SJCRH30 (cell line): ENCODE measurements around the gene MLXIPL. TPM values are rescaled to one million over a fixed set of nuclear protein-coding genes. Genes with fewer than 3 reads are reported as not detected.
A peak's percentile ranks its signal among the peaks of the same experiment; 100 is the strongest.
"Not testable (repeated sequence)": the region's sequence is repeated elsewhere in the genome, so short reads cannot be mapped to it uniquely, and the experiment has no call there.

Source experiments
- DNase-seq, 2 experiments: peaks; one replicate each; pipeline ENCODE4 v3.0.0-alpha.2; 2015 to 2020
- H3K27ac ChIP-seq: fragments of 250-450 bp; sonication (Bioruptor Pico); 2 replicates; pipeline ENCODE4 v1.5.1; 2020; ENCODE audit warnings: mild to moderate bottlenecking, moderate library complexity
- H3K27me3 ChIP-seq: fragments of 250-450 bp; sonication (Bioruptor Pico); 2 replicates; pipeline ENCODE4 v1.5.1; 2020; ENCODE audit warnings: mild to moderate bottlenecking, moderate library complexity
- H3K36me3 ChIP-seq: fragments of 250-450 bp; sonication (Bioruptor Pico); 2 replicates; pipeline ENCODE4 v1.5.1; 2020; ENCODE audit warnings: mild to moderate bottlenecking, moderate library complexity
- H3K4me1 ChIP-seq: fragments of 250-450 bp; sonication (Bioruptor Pico); 2 replicates; pipeline ENCODE4 v1.5.1; 2020; ENCODE audit warnings: mild to moderate bottlenecking, moderate library complexity
- H3K4me3 ChIP-seq: fragments of 250-450 bp; sonication (Bioruptor Pico); 2 replicates; pipeline ENCODE4 v1.5.1; 2020; ENCODE audit warnings: mild to moderate bottlenecking, moderate library complexity
- H3K9me3 ChIP-seq: fragments of 250-450 bp; sonication (Bioruptor Pico); replicated peaks from 2 replicates; pipeline ENCODE4 v1.5.1; 2020; ENCODE audit warnings: mild to moderate bottlenecking, moderate library complexity
- total RNA-seq: library from RNA; depleted of rRNA; stranded (reverse); fragments of >200 nt; shearing (Covaris generic); gene quantifications from 2 replicates; pipeline ENCODE4 v1.2.3, GENCODE V29; 2014

MLXIPL gene
- total RNA-seq, 1 experiment from 2014 or later: 0.10 TPM

GRCh38 chr7:73631558-73631957 lies 7.2 kb upstream of the MLXIPL start:
- no peak overlapping the region for H3K4me3 ChIP-seq
- peaks cover 8% of the 10 kb centered on the region for H3K4me1 ChIP-seq
- no peak overlapping the region for H3K27ac ChIP-seq
- peaks cover 11% of the 10 kb centered on the region; the same call in 1 of the 2 replicates for H3K27me3 ChIP-seq
- H3K36me3 ChIP-seq: no peaks in the 10 kb centered on the region
- DNase-seq: no peak
- no peaks in the 10 kb centered on the region for H3K9me3 ChIP-seq

DNA sequence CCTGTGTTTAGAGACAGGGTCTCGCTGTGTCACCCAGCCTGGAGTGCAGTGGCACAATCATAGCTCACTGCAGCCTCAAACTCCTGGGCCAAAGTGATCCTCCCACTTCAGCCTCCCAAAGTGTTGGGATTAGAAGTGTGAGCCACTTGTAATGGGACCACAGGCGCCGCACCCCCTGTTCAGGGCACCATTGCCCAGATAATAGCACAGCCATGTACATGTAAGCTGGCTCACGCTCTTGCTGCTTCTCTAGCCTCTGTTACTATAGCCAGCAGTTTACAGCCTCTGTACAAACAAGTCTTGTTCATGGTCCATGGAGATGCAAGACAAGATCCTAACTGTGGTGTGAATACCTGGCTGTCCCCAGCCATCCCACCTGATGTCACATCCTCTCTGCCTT lies 4.2 kb upstream of the MLXIPL start:
- no peaks in the 10 kb centered on the region for H3K36me3 ChIP-seq
- no peaks in the 10 kb centered on the region for H3K9me3 ChIP-seq
- DNase-seq: no peak
- no peak overlapping the region for H3K27ac ChIP-seq
- 0 out of 2 replicates have a peak, but pooled peaks cover 3% of the 10 kb centered on the region for H3K27me3 ChIP-seq
- H3K4me1 ChIP-seq: peaks cover 5% of the 10 kb centered on the region
- no peak overlapping the region for H3K4me3 ChIP-seq

GRCh38 chr7:73626814-73627213 lies 2.5 kb upstream of the MLXIPL start:
- no peak overlapping the region for H3K4me3 ChIP-seq
- no peak overlapping the region for H3K27ac ChIP-seq
- H3K27me3 ChIP-seq: no peaks in the 10 kb centered on the region
- no peaks in the 10 kb centered on the region for H3K36me3 ChIP-seq
- no peaks in the 10 kb centered on the region for H3K9me3 ChIP-seq
- peak; percentile 61 to 81 for DNase-seq
- H3K4me1 ChIP-seq: peaks cover 14% of the 10 kb centered on the region

GRCh38 chr7:73625276-73625675 lies 954 bp upstream of the MLXIPL start:
- no peak for DNase-seq
- Histone ChIP-seq H3K4me3 (no peak overlapping the region), H3K27ac (no peak overlapping the region), H3K9me3 (no peaks in the 10 kb centered on the region), H3K27me3 (no peaks in the 10 kb centered on the region), H3K4me1 (peaks cover 14% of the 10 kb centered on the region), H3K36me3 (no peaks in the 10 kb centered on the region)

- Histone ChIP-seq H3K27ac (no peak overlapping the region), H3K4me3 (no peak overlapping the region), H3K9me3 (no peaks in the 10 kb centered on the region), H3K27me3 (no peaks in the 10 kb centered on the region), H3K4me1 (peaks cover 14% of the 10 kb centered on the region), H3K36me3 (no peaks in the 10 kb centered on the region)
- DNase-seq: no peak
Observed at GRCh38 chr7:73624669-73625001, 313 bp upstream of the MLXIPL start.

DNA sequence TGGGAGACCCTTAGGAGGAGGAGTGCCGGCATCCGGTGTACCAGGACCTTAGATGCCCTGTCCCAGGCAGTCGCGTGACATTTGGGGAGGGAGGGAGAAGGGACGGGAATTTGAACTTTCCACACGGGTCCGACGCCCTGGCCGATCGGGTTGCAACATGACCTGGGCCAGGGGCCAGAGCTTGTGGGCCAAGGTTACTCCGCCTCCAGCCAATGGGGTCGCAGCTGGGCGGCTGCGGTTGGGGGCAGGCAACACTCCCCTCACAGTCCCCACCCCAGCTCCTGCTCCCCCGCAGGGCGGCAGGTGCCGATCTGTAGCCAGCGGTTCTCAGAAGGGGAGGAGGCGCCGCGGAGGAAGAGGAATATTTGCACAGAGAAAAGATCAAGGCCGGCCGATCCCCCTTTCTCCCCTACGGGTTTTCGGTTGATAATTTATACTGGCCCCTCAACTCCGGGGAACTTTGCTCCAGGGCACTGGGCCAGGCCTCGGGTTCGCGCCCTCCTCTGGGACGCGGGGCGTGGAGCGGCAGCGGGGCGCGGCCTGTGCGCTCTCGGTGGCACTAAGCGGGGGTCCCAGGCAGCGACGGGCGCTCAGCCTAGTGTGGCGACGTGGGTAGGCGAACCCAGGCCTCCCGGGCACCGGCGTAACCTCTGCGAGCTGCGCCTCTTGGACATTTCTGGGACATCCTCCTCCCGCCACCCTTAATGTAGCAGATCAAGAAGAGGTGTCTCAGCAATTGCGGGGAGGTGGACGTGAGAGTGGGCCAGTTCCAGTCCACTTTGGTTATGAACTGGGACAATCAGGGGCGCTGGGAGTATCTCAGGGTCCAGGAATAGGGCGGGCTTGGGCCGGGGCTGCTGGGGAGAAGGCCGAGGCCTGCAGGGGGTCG lies 1.2 kb downstream of the MLXIPL start:
- DNase-seq: peak; percentile 59 to 62
- H3K4me3 ChIP-seq: no peak overlapping the region
- H3K4me1 ChIP-seq: peaks cover 14% of the 10 kb centered on the region
- no peaks in the 10 kb centered on the region for H3K9me3 ChIP-seq
- no peak overlapping the region for H3K27ac ChIP-seq
- H3K36me3 ChIP-seq: no peaks in the 10 kb centered on the region
- no peaks in the 10 kb centered on the region for H3K27me3 ChIP-seq

- Histone ChIP-seq H3K4me1 (peaks cover 14% of the 10 kb centered on the region), H3K4me3 (no peak overlapping the region)
Observed at GRCh38 chr7:73622527-73622908, 1.8 kb downstream of the MLXIPL start.

DNA sequence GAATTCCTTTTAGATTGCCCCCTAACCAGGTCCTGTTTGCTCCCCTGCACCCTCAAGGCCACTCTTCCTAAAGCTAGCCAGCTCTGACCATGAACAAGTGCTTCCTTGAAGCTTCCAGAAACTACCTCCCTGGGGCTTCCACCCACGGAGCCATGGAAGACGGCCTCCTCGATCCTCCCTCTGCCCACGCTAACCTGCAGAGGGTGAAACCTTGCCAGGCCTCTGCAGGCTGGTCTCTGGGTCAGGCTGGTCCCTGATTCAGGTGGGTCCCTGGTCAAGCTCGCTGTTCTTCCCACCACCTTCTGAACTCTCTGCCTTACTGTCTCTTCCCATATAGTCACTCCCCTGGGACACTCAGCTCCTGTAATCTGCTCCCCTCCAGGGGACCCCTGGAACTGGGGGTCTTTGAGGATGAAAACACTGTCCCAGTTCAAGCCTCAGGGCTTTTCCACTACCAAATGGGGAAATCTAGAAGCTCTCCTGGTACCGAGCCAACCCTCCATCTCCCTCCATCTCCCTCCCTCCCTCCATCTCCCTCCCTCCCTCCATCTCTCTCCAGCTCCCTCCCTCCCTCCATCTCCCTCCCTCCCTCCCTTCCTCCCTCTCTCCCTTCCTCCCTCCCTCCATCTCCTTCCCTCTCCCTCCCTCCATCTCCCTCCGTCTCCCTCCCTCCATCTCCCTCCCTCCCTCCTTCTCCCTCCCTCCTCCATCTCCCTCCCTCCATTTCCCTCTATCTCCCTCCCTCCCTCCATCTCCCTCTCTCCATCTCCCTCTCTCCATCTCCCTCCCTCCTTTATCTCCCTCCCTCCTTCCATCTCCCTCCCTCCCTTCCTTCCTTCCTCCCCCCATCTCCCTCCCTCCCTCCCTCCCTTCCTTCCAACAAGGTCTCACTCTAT lies 2.9 kb downstream of the MLXIPL start:
- H3K27me3 ChIP-seq: no peaks in the 10 kb centered on the region
- no peaks in the 10 kb centered on the region for H3K9me3 ChIP-seq
- H3K27ac ChIP-seq: no peak overlapping the region
- H3K4me1 ChIP-seq: peaks cover 10% of the 10 kb centered on the region
- H3K4me3 ChIP-seq: no peak overlapping the region
- no peaks in the 10 kb centered on the region for H3K36me3 ChIP-seq
- no peak for DNase-seq

More at GRCh38 chr7:73622527-73622908, 1.8 kb downstream of the MLXIPL start:
- no peak overlapping the region for H3K27ac ChIP-seq
- no peaks in the 10 kb centered on the region for H3K36me3 ChIP-seq
- DNase-seq: no peak
- H3K27me3 ChIP-seq: no peaks in the 10 kb centered on the region
- no peaks in the 10 kb centered on the region for H3K9me3 ChIP-seq

DNA sequence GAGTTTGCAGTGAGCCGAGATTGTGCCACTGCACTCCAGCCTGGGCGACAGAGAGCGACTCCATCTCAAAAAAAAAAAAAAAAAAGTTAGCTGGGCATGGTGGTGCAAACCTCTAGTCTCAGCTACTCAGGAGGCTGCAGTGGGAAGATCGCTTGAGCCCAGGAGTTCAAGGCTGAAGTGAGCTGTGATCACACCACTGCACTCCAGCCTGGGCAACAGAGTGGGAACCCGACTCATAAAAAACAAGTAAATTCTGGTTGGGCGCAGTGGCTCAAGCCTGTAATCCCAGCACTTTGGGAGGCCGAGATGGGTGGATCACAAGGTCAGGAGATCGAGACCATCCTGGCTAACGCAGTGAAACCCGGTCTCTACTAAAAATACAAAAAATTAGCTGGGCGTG lies 4.9 kb downstream of the MLXIPL start:
- not testable (repeated sequence) for H3K27me3 ChIP-seq, DNase-seq

GRCh38 chr7:73618538-73618937 lies 5.8 kb downstream of the MLXIPL start:
- H3K4me1 ChIP-seq: peaks cover 12% of the 10 kb centered on the region
- H3K9me3 ChIP-seq: no peaks in the 10 kb centered on the region
- no peaks in the 10 kb centered on the region for H3K27me3 ChIP-seq
- H3K36me3 ChIP-seq: no peaks in the 10 kb centered on the region
- DNase-seq: no peak
- H3K4me3 ChIP-seq: no peak overlapping the region
- no peak overlapping the region for H3K27ac ChIP-seq

More for the DNA sequence above, 4.9 kb downstream of the MLXIPL start:
- H3K4me3 ChIP-seq, H3K4me1 ChIP-seq, H3K27ac ChIP-seq, H3K9me3 ChIP-seq, H3K36me3 ChIP-seq: not testable (repeated sequence)

DNA sequence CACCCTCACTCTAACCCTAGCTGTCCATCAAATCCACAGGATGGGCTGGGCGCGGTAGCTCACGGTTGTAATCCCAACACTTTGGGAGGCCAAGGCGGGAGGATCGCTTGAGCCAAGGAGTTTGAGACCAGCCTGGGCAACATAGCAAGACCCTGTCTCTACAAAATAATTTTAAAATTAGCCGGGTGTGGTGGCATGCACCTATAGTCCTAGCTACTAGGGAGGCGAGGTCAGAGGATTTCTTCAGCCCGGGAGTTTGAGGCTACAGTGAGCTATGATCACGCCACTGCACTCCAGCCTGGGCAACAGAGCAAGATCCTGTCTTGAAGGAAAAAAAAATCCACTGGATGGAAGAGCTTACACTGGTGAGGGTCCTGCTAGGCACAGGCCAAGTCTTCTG lies 6.8 kb downstream of the MLXIPL start:
- H3K4me3 ChIP-seq, H3K27me3 ChIP-seq, H3K27ac ChIP-seq, H3K4me1 ChIP-seq, H3K36me3 ChIP-seq, DNase-seq, H3K9me3 ChIP-seq: not testable (repeated sequence)

- DNase-seq: no peak
- H3K27me3 ChIP-seq: no peaks in the 10 kb centered on the region
- H3K4me1 ChIP-seq: peaks cover 6% of the 10 kb centered on the region
- H3K4me3 ChIP-seq: no peak overlapping the region
- no peaks in the 10 kb centered on the region for H3K9me3 ChIP-seq
- H3K27ac ChIP-seq: no peak overlapping the region
- no peaks in the 10 kb centered on the region for H3K36me3 ChIP-seq
Observed at GRCh38 chr7:73615886-73616285, 8.4 kb downstream of the MLXIPL start.

DNA sequence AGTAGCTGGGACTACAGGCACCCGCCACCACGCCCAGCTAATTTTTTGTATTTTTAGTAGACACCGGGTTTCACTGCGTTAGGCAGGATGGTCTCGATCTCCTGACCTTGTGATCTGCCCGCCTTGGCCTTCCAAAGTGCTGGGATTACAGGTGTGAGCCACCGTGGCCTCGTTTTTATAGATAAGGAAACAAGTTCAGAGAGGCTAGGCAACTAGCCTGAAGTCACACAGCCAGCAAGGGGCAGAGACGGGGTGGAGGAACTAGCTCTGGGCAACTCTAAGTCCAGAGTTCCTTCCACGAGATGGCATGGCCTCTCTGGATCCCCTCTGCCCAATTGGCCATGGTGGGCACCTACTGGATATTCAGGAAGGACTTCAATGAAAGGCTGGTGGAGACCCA lies 9.4 kb downstream of the MLXIPL start:
- not testable (repeated sequence) for DNase-seq, H3K27ac ChIP-seq, H3K36me3 ChIP-seq, H3K4me3 ChIP-seq, H3K27me3 ChIP-seq, H3K9me3 ChIP-seq, H3K4me1 ChIP-seq

GRCh38 chr7:73613954-73614735 lies 10.2 kb downstream of the MLXIPL start:
- Histone ChIP-seq H3K4me1 (peaks cover 6% of the 10 kb centered on the region), H3K9me3 (no peaks in the 10 kb centered on the region), H3K27me3 (no peaks in the 10 kb centered on the region), H3K27ac (no peak overlapping the region), H3K36me3 (no peaks in the 10 kb centered on the region), H3K4me3 (no peak overlapping the region)
- DNase-seq: peak in 1 of 2 experiments; percentile 40
